SK-N-SH (cell line): ENCODE data around the gene GPATCH4.

Source experiments
- CTCF ChIP-seq: fragments of 200-600 bp; sonication (generic); IDR thresholded peaks from 2 replicates; pipeline ENCODE4 v1.6.1; 2017; ENCODE audit warnings: antibody characterized with exemption, mild to moderate bottlenecking, moderate library complexity
- FOSL2 ChIP-seq: IDR thresholded peaks from 2 replicates; pipeline ENCODE4 v1.4.0; 2012; ENCODE audit warnings: low read depth, mild to moderate bottlenecking, moderate library complexity, borderline replicate concordance
- MEF2A ChIP-seq: IDR thresholded peaks from 2 replicates; pipeline ENCODE4 v1.4.0; 2012; ENCODE audit warnings: low read depth, borderline replicate concordance
- YY1 ChIP-seq: IDR thresholded peaks from 2 replicates; pipeline ENCODE4 v1.4.0; 2012; ENCODE audit warnings: low read depth, mild to moderate bottlenecking

GRCh38 chr1:156629823-156630449, 28.7 kb upstream of the GPATCH4 start:
- TF ChIP-seq CTCF (no peak), FOSL2 (no peak), MEF2A (no peak), YY1 (no peak)
